MCF 10A (cell line): ENCODE measurements around the gene ATAD5. TPM values are rescaled to one million over a fixed set of nuclear protein-coding genes. Genes with fewer than 3 reads are reported as not detected.

ENCODE experiments used
- BruUV-seq: library from RNA; stranded (reverse); fragments of 400-500 nt; replicated peaks from 2 replicates; lab custom pipeline; 2021; lab: Mats Ljungman, UMichigan
- CTCF ChIA-PET: fragments of 300-600 bp; sonication (Branson Sonifier 250); formaldehyde crosslinking; extraction: SDS; loops from one replicate; lab custom pipeline; 2021; ENCODE audit warnings: antibody characterized with exemption, inconsistent platforms; lab: Yijun Ruan, JAX
- POLR2A ChIA-PET: fragments of 300-600, 350-650 bp; sonication (Branson Sonifier 250); formaldehyde crosslinking; extraction: SDS; loops from one replicate; lab custom pipeline; 2020; ENCODE audit warnings: antibody characterized with exemption, inconsistent platforms; lab: Yijun Ruan, JAX
- DNase-seq: peaks from one replicate; pipeline ENCODE4 v3.0.0-alpha.2; 2018; ENCODE audit not compliant: unreplicated experiment
- H3K27ac Mint-ChIP-seq: one replicate; pipeline ENCODE4 v1.8.0; 2022; ENCODE audit warnings: mild to moderate bottlenecking, low read depth, mixed read lengths; ENCODE audit not compliant: unreplicated experiment
- H3K27me3 Mint-ChIP-seq: one replicate; pipeline ENCODE4 v1.8.0; 2022; ENCODE audit warnings: mixed read lengths; ENCODE audit not compliant: insufficient read depth, unreplicated experiment
- H3K36me3 Mint-ChIP-seq: one replicate; pipeline ENCODE4 v1.8.0; 2022; ENCODE audit warnings: mild to moderate bottlenecking, moderate library complexity, mixed read lengths; ENCODE audit not compliant: insufficient read depth, unreplicated experiment
- H3K4me1 Mint-ChIP-seq: one replicate; pipeline ENCODE4 v1.8.0; 2022; ENCODE audit warnings: mixed read lengths; ENCODE audit not compliant: insufficient read depth, unreplicated experiment
- H3K4me3 Mint-ChIP-seq: one replicate; pipeline ENCODE4 v1.8.0; 2022; ENCODE audit warnings: mild to moderate bottlenecking, moderate library complexity, mixed read lengths; ENCODE audit not compliant: unreplicated experiment
- H3K9me3 Mint-ChIP-seq: one replicate; pipeline ENCODE4 v1.8.0; 2022; ENCODE audit warnings: mixed read lengths; ENCODE audit not compliant: unreplicated experiment
- intact Hi-C: fragments of 100-400 bp; cut with micrococcal nuclease; formaldehyde crosslinking; loops from 2 replicates; pipeline ENCODE4 v1.14.1; 2022
- total RNA-seq: library from RNA; stranded (reverse); gene quantifications from 2 replicates; pipeline ENCODE4 v1.2.3, GENCODE V29; 2022
- TF ChIP-seq, protein P1 (sequence below): fragments of 200-600 bp; IDR thresholded peaks from one replicate; pipeline ENCODE4 v1.8.0; 2022; ENCODE audit warnings: antibody characterized with exemption, mild to moderate bottlenecking; ENCODE audit not compliant: unreplicated experiment

ATAD5 gene
- total RNA-seq, 1 experiment from 2014 or later, result 3.6 TPM

DNA sequence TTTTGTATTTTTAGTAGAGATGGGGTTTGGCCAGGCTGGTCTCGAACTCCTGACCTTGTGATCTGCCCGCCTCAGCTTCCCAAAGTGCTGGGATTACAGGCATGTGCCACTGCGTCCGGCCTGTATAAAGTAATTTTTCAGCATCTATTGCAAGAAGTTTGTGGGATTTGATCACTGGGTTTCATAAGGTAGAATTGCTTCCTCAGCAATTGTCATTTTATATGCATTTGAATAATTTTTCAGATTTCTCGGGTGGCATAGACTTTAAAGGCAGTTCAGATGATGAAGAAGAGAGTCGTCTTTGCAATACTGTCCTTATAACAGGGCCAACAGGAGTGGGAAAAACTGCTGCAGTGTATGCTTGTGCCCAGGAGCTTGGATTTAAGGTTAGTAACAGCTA lies 37.2 kb downstream of the ATAD5 start:
- peaks cover 17% of the 10 kb centered on the region for H3K36me3 Mint-ChIP-seq
- H3K4me3 Mint-ChIP-seq, result no peak overlapping the region
- no peaks in the 10 kb centered on the region for H3K4me1 Mint-ChIP-seq
- H3K9me3 Mint-ChIP-seq, result no peaks in the 10 kb centered on the region
- no peak for DNase-seq
- TF ChIP-seq, protein P1, sequence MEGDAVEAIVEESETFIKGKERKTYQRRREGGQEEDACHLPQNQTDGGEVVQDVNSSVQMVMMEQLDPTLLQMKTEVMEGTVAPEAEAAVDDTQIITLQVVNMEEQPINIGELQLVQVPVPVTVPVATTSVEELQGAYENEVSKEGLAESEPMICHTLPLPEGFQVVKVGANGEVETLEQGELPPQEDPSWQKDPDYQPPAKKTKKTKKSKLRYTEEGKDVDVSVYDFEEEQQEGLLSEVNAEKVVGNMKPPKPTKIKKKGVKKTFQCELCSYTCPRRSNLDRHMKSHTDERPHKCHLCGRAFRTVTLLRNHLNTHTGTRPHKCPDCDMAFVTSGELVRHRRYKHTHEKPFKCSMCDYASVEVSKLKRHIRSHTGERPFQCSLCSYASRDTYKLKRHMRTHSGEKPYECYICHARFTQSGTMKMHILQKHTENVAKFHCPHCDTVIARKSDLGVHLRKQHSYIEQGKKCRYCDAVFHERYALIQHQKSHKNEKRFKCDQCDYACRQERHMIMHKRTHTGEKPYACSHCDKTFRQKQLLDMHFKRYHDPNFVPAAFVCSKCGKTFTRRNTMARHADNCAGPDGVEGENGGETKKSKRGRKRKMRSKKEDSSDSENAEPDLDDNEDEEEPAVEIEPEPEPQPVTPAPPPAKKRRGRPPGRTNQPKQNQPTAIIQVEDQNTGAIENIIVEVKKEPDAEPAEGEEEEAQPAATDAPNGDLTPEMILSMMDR, result no peak
- POLR2A ChIA-PET, result no interaction called here
- intact Hi-C loops, result no loop called here
- H3K27me3 Mint-ChIP-seq, result no peaks in the 10 kb centered on the region
- H3K27ac Mint-ChIP-seq, result no peak overlapping the region
- no TSS peak for BruUV-seq
- CTCF ChIA-PET, result no interaction called here

DNA sequence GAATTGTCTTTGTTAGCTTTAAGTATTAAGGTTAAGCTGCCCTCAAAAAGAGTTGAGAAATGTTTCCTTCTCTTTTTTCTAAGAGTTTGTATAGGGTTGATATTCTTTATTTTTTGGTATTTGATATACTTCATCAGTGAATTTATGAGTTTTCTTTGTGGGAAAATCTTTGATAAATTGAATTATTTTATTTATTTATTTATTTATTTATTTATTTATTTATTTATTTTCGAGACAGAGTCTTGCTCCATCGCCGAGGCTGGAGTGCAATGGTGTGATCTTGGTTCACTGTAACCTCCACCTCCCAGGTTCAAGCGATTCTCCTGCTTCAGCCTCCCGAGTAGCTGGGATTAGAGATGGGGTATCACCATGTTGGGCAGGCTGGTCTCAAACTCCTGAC lies 54.4 kb downstream of the ATAD5 start:
- BruUV-seq, result no TSS peak
- H3K36me3 Mint-ChIP-seq, result peaks cover 25% of the 10 kb centered on the region

DNA sequence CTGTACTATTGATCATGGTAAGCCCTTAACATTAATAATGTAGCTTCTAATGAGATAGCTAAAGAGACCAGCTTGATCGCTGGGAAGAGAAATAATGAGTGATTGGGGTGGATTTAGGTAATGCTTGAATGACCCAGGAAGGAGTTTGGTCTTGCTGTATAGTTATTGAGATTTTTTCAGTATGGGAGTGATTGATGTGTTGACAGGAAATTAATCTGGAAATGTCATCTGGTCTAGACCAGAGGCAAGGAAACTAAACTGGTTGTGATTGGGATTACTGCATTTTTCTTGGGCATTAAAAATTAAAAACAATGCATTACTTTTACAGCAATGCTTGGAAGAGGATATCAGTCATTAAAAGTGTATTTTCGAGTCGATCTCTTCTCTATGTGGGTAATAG lies 62.5 kb downstream of the ATAD5 start:
- intact Hi-C loops, result no loop called here
- CTCF ChIA-PET, result interaction anchor here (0.6 to 1.9 kb wide), 2 partner anchors 11 to 323 kb away, joined by 3 to 4 read pairs; no protein-coding TSS in a partner anchor
- peaks cover 44% of the 10 kb centered on the region for H3K36me3 Mint-ChIP-seq
- H3K27me3 Mint-ChIP-seq, result no peaks in the 10 kb centered on the region
- no peak for DNase-seq
- POLR2A ChIA-PET, result interaction anchor here (1.1 to 2.1 kb wide), 2 partner anchors 77 to 114 kb away, joined by 3 to 12 read pairs; partner anchors contain the start of gene RNF135
- H3K9me3 Mint-ChIP-seq, result no peaks in the 10 kb centered on the region
- no peak overlapping the region for H3K4me3 Mint-ChIP-seq
- TF ChIP-seq, protein P1, result no peak
- H3K27ac Mint-ChIP-seq, result no peak overlapping the region
- no peaks in the 10 kb centered on the region for H3K4me1 Mint-ChIP-seq
- BruUV-seq, result no TSS peak

More for the DNA sequence above, 54.4 kb downstream of the ATAD5 start:
- CTCF ChIA-PET, result no interaction called here
- intact Hi-C loops, result no loop called here
- H3K9me3 Mint-ChIP-seq, result no peaks in the 10 kb centered on the region
- H3K4me1 Mint-ChIP-seq, result no peaks in the 10 kb centered on the region
- TF ChIP-seq, protein P1, result no peak
- H3K27me3 Mint-ChIP-seq, result no peaks in the 10 kb centered on the region
- POLR2A ChIA-PET, result interaction anchor here (1.6 kb wide), 1 partner anchor 21 kb away, joined by 3 read pairs; no protein-coding TSS in a partner anchor
- no peak overlapping the region for H3K4me3 Mint-ChIP-seq
- H3K27ac Mint-ChIP-seq, result no peak overlapping the region
- DNase-seq, result no peak

DNA sequence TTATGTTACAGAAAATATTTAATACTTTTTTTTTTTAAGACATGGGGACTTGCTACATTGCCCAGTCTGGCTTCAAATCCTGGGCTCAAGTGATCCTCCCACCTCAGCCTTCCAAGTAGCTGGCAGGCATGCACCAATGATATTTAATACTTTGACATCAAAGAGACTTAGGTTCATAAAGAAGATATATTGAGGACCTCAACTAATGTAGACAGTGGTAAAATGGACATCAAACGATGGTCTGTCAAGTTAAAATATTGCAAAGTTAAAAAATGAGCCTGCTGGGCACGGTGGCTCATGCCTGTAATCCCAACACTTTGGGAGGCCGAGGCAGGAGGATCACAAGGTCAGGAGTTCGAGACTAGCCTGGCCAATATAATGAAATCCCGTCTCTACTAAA lies 65.5 kb downstream of the ATAD5 start:
- no TSS peak for BruUV-seq
- intact Hi-C loops, result no loop called here
- TF ChIP-seq, protein P1, result no peak
- Mint-ChIP-seq H3K27me3 (no peaks in the 10 kb centered on the region), H3K4me1 (peaks cover 6% of the 10 kb centered on the region), H3K27ac (no peak overlapping the region), H3K4me3 (no peak overlapping the region), H3K36me3 (peaks cover 47% of the 10 kb centered on the region), H3K9me3 (no peaks in the 10 kb centered on the region)
- no peak for DNase-seq
- POLR2A ChIA-PET, result no interaction called here
- CTCF ChIA-PET, result interaction anchor here (0.6 kb wide), 1 partner anchor 441 kb away, joined by 3 read pairs; no protein-coding TSS in a partner anchor
